Esophagus muscularis mucosa (tissue), 4 donors: Measurements from ENCODE around the gene KCNQ2.

ENCODE experiments used
- EP300 ChIP-seq: sonication (generic); formaldehyde crosslinking; IDR thresholded peaks from one replicate; pipeline ENCODE4 v1.6.1; 2017; ENCODE audit warnings: antibody characterized with exemption
- POLR2AphosphoS5 ChIP-seq, 2 donors: sonication (generic); formaldehyde crosslinking; IDR thresholded peaks; one replicate each; pipeline ENCODE4 v1.6.1; 2017; ENCODE audit warnings: antibody characterized with exemption in 2 of 2
- TF ChIP-seq, protein P1 (sequence below), 3 experiments: fragments of 200-600 bp in 2 of 3; fragments of 450-650 bp in 1 of 3; sonication (generic) in 2 of 3; IDR thresholded peaks; one replicate each; pipeline ENCODE4 v1.5.1; 2017 to 2019; ENCODE audit warnings: antibody characterized with exemption in 3 of 3, mild to moderate bottlenecking in 2 of 3, moderate library complexity in 1 of 3

DNA sequence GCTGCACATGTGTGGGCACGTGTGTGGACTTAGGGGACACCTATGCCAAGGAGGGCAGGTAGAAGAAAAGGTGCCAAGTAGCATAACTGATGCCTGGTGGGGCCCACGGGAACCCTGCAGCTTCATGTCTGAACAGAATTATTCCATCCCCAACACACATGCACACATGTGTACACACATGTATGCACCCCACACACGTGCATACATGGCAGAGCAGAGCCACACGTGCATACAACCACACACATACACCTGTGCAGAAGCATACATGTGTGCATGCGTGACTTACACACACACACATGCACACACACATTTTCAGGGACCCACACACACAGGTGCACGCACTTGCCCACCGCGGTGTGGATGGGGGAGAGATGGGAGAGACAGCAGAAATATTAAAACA is 59.6 kb downstream of the KCNQ2 start:
- TF ChIP-seq, protein P1, sequence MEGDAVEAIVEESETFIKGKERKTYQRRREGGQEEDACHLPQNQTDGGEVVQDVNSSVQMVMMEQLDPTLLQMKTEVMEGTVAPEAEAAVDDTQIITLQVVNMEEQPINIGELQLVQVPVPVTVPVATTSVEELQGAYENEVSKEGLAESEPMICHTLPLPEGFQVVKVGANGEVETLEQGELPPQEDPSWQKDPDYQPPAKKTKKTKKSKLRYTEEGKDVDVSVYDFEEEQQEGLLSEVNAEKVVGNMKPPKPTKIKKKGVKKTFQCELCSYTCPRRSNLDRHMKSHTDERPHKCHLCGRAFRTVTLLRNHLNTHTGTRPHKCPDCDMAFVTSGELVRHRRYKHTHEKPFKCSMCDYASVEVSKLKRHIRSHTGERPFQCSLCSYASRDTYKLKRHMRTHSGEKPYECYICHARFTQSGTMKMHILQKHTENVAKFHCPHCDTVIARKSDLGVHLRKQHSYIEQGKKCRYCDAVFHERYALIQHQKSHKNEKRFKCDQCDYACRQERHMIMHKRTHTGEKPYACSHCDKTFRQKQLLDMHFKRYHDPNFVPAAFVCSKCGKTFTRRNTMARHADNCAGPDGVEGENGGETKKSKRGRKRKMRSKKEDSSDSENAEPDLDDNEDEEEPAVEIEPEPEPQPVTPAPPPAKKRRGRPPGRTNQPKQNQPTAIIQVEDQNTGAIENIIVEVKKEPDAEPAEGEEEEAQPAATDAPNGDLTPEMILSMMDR (IDR thresholded peaks at IDR 0.05), result no peak
- TF ChIP-seq EP300, result no peak
- TF ChIP-seq POLR2AphosphoS5 (IDR thresholded peaks at IDR 0.05), result no peak
